ENCODE measurements around the gene COX6B2.

DNA sequence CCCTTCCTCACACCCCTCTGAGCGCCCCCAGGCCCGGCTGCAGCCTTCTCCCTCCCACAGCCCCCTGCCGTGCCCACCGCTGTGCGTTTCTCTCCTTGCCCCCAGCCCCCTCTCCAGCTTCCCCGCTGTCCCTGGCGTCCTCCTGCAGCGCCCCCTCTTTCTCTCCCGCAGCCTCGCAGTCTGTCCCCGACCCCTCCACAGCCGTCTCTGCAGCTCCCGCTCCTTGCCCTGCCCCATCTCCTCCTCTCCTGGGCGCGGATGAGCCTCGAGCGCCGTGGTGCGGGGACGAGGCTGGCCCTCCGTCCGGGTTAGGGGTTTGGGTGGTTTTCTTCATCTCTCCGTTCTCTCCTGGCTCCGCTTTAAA lies 13.8 kb downstream of the COX6B2 start:
- TF ChIP-seq, protein P1, sequence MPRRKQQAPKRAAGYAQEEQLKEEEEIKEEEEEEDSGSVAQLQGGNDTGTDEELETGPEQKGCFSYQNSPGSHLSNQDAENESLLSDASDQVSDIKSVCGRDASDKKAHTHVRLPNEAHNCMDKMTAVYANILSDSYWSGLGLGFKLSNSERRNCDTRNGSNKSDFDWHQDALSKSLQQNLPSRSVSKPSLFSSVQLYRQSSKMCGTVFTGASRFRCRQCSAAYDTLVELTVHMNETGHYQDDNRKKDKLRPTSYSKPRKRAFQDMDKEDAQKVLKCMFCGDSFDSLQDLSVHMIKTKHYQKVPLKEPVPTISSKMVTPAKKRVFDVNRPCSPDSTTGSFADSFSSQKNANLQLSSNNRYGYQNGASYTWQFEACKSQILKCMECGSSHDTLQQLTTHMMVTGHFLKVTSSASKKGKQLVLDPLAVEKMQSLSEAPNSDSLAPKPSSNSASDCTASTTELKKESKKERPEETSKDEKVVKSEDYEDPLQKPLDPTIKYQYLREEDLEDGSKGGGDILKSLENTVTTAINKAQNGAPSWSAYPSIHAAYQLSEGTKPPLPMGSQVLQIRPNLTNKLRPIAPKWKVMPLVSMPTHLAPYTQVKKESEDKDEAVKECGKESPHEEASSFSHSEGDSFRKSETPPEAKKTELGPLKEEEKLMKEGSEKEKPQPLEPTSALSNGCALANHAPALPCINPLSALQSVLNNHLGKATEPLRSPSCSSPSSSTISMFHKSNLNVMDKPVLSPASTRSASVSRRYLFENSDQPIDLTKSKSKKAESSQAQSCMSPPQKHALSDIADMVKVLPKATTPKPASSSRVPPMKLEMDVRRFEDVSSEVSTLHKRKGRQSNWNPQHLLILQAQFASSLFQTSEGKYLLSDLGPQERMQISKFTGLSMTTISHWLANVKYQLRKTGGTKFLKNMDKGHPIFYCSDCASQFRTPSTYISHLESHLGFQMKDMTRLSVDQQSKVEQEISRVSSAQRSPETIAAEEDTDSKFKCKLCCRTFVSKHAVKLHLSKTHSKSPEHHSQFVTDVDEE (CRISPR knock-in tag; IDR thresholded peaks at IDR 0.05), result no peak
- no peak for TF ChIP-seq RARB (CRISPR knock-in tag; IDR thresholded peaks at IDR 0.05)
- no peak for TF ChIP-seq BACH2 (CRISPR knock-in tag; IDR thresholded peaks at IDR 0.05; ENCODE audit: borderline replicate concordance)
- no peak for TF ChIP-seq OSR1 (CRISPR knock-in tag; IDR thresholded peaks at IDR 0.05)
- TF ChIP-seq, protein P2, sequence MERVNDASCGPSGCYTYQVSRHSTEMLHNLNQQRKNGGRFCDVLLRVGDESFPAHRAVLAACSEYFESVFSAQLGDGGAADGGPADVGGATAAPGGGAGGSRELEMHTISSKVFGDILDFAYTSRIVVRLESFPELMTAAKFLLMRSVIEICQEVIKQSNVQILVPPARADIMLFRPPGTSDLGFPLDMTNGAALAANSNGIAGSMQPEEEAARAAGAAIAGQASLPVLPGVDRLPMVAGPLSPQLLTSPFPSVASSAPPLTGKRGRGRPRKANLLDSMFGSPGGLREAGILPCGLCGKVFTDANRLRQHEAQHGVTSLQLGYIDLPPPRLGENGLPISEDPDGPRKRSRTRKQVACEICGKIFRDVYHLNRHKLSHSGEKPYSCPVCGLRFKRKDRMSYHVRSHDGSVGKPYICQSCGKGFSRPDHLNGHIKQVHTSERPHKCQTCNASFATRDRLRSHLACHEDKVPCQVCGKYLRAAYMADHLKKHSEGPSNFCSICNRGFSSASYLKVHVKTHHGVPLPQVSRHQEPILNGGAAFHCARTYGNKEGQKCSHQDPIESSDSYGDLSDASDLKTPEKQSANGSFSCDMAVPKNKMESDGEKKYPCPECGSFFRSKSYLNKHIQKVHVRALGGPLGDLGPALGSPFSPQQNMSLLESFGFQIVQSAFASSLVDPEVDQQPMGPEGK (CRISPR knock-in tag; IDR thresholded peaks at IDR 0.05; ENCODE audit: borderline replicate concordance), result no peak
- TF ChIP-seq ZC3H10 (CRISPR knock-in tag; IDR thresholded peaks at IDR 0.05), result no peak
- TF ChIP-seq GLIS3 (CRISPR knock-in tag; IDR thresholded peaks at IDR 0.05), result no peak
- TF ChIP-seq, protein P3, sequence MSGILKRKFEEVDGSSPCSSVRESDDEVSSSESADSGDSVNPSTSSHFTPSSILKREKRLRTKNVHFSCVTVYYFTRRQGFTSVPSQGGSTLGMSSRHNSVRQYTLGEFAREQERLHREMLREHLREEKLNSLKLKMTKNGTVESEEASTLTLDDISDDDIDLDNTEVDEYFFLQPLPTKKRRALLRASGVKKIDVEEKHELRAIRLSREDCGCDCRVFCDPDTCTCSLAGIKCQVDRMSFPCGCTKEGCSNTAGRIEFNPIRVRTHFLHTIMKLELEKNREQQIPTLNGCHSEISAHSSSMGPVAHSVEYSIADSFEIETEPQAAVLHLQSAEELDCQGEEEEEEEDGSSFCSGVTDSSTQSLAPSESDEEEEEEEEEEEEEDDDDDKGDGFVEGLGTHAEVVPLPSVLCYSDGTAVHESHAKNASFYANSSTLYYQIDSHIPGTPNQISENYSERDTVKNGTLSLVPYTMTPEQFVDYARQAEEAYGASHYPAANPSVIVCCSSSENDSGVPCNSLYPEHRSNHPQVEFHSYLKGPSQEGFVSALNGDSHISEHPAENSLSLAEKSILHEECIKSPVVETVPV (CRISPR knock-in tag; IDR thresholded peaks at IDR 0.05), result no peak
- TF ChIP-seq PPARA (CRISPR knock-in tag; IDR thresholded peaks at IDR 0.05; ENCODE audit: borderline replicate concordance), result no peak
- no peak for TF ChIP-seq ZFP30 (CRISPR knock-in tag; IDR thresholded peaks at IDR 0.05)
- no peak for TF ChIP-seq ARNTL (CRISPR knock-in tag; IDR thresholded peaks at IDR 0.05; ENCODE audit: borderline replicate concordance, low read depth)

Measured in SK-N-SH treated with all-trans-retinoic acid at 6 μM for 48 hours (cell line).